Measurements from ENCODE around the gene APLF. TPM values are rescaled to one million over a fixed set of nuclear protein-coding genes. Genes with fewer than 3 reads are reported as not detected.

APLF gene
- total RNA-seq, 4 donors from 2014 or later, result 0.70 to 9.1 (median 2.0) TPM

DNA sequence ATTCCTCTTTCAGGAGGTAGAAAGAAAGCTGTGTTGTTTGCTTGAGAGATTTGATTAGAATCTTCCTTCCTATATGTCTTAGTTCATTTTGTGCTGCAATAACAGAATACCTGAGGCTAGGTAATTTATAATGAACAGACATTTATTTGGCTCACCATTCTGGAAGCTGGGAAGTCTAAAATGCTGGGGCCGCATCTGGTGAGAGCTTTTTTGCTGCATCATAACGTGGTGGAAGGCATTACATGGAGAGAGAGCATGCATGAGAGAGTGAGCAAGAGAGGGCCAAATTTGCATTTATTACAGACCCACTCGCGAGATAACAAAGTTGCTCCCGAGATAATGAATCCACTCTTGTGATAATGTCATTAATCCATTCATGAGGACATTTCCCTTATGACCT is 34.4 kb downstream of the APLF start:
- Histone ChIP-seq H3K36me3 (no peaks in the 10 kb centered on the region), H3K4me1 (no peaks in the 10 kb centered on the region), H3K4me3 (no peak overlapping the region), H3K9me3 (no peaks in the 10 kb centered on the region), H3K27me3 (no peaks in the 10 kb centered on the region), H3K27ac (no peak overlapping the region)
- TF ChIP-seq POLR2A (IDR thresholded peaks at IDR 0.05), result no peak
- TF ChIP-seq, protein P1, sequence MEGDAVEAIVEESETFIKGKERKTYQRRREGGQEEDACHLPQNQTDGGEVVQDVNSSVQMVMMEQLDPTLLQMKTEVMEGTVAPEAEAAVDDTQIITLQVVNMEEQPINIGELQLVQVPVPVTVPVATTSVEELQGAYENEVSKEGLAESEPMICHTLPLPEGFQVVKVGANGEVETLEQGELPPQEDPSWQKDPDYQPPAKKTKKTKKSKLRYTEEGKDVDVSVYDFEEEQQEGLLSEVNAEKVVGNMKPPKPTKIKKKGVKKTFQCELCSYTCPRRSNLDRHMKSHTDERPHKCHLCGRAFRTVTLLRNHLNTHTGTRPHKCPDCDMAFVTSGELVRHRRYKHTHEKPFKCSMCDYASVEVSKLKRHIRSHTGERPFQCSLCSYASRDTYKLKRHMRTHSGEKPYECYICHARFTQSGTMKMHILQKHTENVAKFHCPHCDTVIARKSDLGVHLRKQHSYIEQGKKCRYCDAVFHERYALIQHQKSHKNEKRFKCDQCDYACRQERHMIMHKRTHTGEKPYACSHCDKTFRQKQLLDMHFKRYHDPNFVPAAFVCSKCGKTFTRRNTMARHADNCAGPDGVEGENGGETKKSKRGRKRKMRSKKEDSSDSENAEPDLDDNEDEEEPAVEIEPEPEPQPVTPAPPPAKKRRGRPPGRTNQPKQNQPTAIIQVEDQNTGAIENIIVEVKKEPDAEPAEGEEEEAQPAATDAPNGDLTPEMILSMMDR (IDR thresholded peaks at IDR 0.05), result no peak
- DNase-seq, result no peak

DNA sequence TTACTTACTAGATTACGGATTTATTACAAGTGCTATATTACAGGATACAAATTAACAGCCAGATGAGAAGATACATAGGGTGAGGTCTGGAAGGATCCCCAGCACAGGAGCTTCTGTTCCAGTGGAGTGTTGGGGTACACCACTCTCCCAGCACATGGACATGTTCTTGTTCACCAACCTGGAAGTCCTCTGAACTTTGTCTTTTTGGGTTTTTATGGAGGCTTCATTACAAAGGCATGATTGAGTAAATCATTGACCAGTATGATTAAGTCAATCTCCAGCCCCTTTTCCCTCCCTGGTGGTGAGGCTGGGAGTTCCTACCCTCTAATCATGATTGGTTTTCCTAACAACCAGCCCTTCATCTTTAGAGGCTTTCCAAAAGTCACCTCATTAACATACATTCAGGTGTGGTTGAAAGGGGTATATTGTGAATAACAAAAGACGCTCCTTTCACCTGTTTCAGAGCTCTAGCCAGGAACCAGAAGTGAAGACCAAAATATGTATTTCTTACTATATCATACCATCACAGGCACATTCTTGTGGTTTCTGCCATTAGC is 38.3 kb downstream of the APLF start:
- TF ChIP-seq, protein P1 (IDR thresholded peaks at IDR 0.05), result no peak
- TF ChIP-seq POLR2A (IDR thresholded peaks at IDR 0.05), result no peak
- Histone ChIP-seq H3K9me3 (no peaks in the 10 kb centered on the region), H3K4me3 (no peak overlapping the region), H3K27ac (no peak overlapping the region), H3K27me3 (no peaks in the 10 kb centered on the region), H3K36me3 (no peaks in the 10 kb centered on the region), H3K4me1 (no peaks in the 10 kb centered on the region)
- DNase-seq, result no peak

DNA sequence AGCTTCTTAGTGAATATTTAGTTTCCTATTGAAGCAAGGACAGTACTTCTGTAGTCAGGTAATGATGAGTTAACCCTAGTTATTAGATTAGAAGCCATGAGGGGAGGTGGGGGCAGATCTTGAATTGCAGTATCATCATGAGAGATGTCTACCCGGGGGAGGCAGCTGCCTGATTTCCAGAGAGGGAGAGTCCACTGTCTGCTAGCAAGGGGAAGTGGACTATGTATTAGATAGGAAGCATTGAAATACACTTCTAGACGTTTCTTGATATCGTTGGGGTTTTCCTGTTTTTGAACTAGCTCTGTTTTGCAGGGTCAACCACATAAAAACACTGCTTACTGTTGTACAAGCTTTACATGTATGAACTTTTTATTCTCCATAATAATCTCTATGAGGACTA is 38.8 kb downstream of the APLF start:
- Histone ChIP-seq H3K4me3 (no peak overlapping the region), H3K36me3 (no peaks in the 10 kb centered on the region), H3K27me3 (no peaks in the 10 kb centered on the region), H3K4me1 (no peaks in the 10 kb centered on the region), H3K27ac (no peak overlapping the region), H3K9me3 (no peaks in the 10 kb centered on the region)
- DNase-seq, result no peak
- TF ChIP-seq, protein P1 (IDR thresholded peaks at IDR 0.05), result no peak
- TF ChIP-seq POLR2A (IDR thresholded peaks at IDR 0.05), result no peak

DNA sequence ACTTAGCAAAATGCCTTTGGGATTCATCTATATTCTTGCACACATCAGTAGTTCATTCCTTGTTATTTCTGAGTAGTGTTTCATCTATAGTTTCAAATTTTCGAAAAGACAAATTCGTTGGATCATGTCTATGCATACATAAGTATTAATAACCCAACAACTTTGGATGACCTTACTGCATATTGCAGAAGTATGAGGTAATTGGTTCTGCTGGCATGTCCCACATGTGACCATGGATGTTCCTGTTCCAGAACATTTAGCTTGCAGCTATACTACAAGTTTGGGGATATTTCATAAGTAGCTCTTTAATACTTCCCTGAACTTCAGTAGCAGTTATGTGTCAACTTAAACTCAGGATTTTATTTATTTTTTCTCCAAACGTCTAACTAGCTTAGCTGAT is 44.9 kb downstream of the APLF start:
- Histone ChIP-seq H3K36me3 (no peaks in the 10 kb centered on the region), H3K27me3 (no peaks in the 10 kb centered on the region), H3K4me3 (no peak overlapping the region), H3K4me1 (no peaks in the 10 kb centered on the region), H3K27ac (no peak overlapping the region), H3K9me3 (no peaks in the 10 kb centered on the region)
- no peak for DNase-seq
- TF ChIP-seq POLR2A (IDR thresholded peaks at IDR 0.05), result no peak
- TF ChIP-seq, protein P1 (IDR thresholded peaks at IDR 0.05), result no peak

DNA sequence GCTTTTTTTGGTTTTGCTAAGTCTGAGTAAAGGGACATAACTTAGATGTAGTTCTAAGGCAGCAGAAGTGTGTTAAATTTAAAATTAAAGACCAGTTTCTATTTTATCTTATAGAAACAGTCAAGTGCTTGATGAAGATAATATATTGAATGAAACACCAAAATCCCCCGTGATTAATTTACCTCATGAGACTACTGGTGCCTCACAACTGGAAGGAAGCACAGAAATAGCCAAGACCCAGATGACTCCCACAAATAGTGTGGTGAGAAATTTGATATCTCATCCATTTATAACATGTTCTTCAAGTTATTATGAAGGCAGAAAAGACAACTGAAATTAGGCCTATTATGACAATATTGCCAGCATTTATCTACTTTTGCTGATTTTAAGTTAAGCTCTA is 45.6 kb downstream of the APLF start:
- no peak overlapping the region for H3K4me3 ChIP-seq
- TF ChIP-seq POLR2A (IDR thresholded peaks at IDR 0.05), result no peak
- TF ChIP-seq, protein P1 (IDR thresholded peaks at IDR 0.05), result no peak
- DNase-seq, result no peak
- no peaks in the 10 kb centered on the region for H3K9me3 ChIP-seq
- H3K27me3 ChIP-seq, result no peaks in the 10 kb centered on the region
- no peak overlapping the region for H3K27ac ChIP-seq
- no peaks in the 10 kb centered on the region for H3K36me3 ChIP-seq
- no peaks in the 10 kb centered on the region for H3K4me1 ChIP-seq
